GM12892 (cell line): ENCODE data around the gene LAMB1.

Experiments used
- DNase-seq: peaks from one replicate; pipeline ENCODE4 v3.0.0; 2011; ENCODE audit not compliant: insufficient read length
- FAIRE-seq: peaks from 2 replicates; lab custom pipeline; 2011; peaks lifted over from hg19 to GRCh38; lab: Jason Lieb, UNC
- POLR2A ChIP-seq: IDR thresholded peaks from 2 replicates; pipeline ENCODE4 v1.6.1; 2011; ENCODE audit warnings: low read depth, low read length, control low read depth
- POLR2AphosphoS5 ChIP-seq: IDR thresholded peaks from 2 replicates; pipeline ENCODE4 v1.6.1; 2011; ENCODE audit warnings: low read depth, low read length, control low read depth
- TAF1 ChIP-seq: IDR thresholded peaks from 2 replicates; pipeline ENCODE4 v1.6.1; 2011; ENCODE audit warnings: low read depth, mild to moderate bottlenecking, control low read depth, low read length, borderline replicate concordance

LAMB1 gene

GRCh38 chr7:108016841-108017775 lies 14.1 kb upstream of the LAMB1 start:
- FAIRE-seq (no peak), DNase-seq (no peak)
- no peak for TF ChIP-seq POLR2A
- TF ChIP-seq TAF1 = no peak
- no peak for TF ChIP-seq POLR2AphosphoS5

GRCh38 chr7:108015740-108016139 lies 12.8 kb upstream of the LAMB1 start:
- DNase-seq (no peak), FAIRE-seq (no peak)

GRCh38 chr7:108014747-108015682 lies 12.1 kb upstream of the LAMB1 start:
- DNase-seq (no peak), FAIRE-seq (no peak)

More at GRCh38 chr7:108015740-108016139, 12.8 kb upstream of the LAMB1 start:
- no peak for TF ChIP-seq TAF1
- TF ChIP-seq POLR2A = no peak
- no peak for TF ChIP-seq POLR2AphosphoS5

GRCh38 chr7:108014215-108014614 lies 11.3 kb upstream of the LAMB1 start:
- no peak for FAIRE-seq
- TF ChIP-seq TAF1 (no peak), POLR2A (no peak), POLR2AphosphoS5 (no peak)

More at GRCh38 chr7:108014747-108015682, 12.1 kb upstream of the LAMB1 start:
- TF ChIP-seq TAF1 (no peak), POLR2AphosphoS5 (no peak), POLR2A (no peak)

GRCh38 chr7:108012499-108013430 lies 9.8 kb upstream of the LAMB1 start:
- no peak for FAIRE-seq
- DNase-seq = no peak
- TF ChIP-seq POLR2AphosphoS5 = no peak
- no peak for TF ChIP-seq TAF1
- TF ChIP-seq POLR2A = no peak

More at GRCh38 chr7:108014215-108014614, 11.3 kb upstream of the LAMB1 start:
- no peak for DNase-seq

GRCh38 chr7:108010377-108010776 lies 7.4 kb upstream of the LAMB1 start:
- DNase-seq (no peak), FAIRE-seq (no peak)
- TF ChIP-seq POLR2AphosphoS5 = no peak
- TF ChIP-seq TAF1 = no peak
- no peak for TF ChIP-seq POLR2A

- no peak for DNase-seq
- TF ChIP-seq TAF1 = no peak
- TF ChIP-seq POLR2AphosphoS5 = no peak
- no peak for TF ChIP-seq POLR2A
- FAIRE-seq = no peak
These were observed 6.9 kb upstream of the LAMB1 start for GRCh38 chr7:108009873-108010272.

- FAIRE-seq = no peak
- DNase-seq = no peak
- TF ChIP-seq POLR2A = no peak
- TF ChIP-seq POLR2AphosphoS5 = no peak
- TF ChIP-seq TAF1 = no peak
These were observed 5.9 kb upstream of the LAMB1 start for GRCh38 chr7:108008827-108009226.

GRCh38 chr7:108008240-108008639 lies 5.3 kb upstream of the LAMB1 start:
- TF ChIP-seq TAF1 = no peak
- TF ChIP-seq POLR2AphosphoS5 = no peak
- no peak for TF ChIP-seq POLR2A
- no peak for FAIRE-seq
- DNase-seq = no peak

- FAIRE-seq (no peak), DNase-seq (no peak)
- no peak for TF ChIP-seq TAF1
These were observed 4.8 kb upstream of the LAMB1 start for GRCh38 chr7:108007762-108008161.
